HepG2 (cell line): Measurements from ENCODE around the gene COCH. TPM values are rescaled to one million over a fixed set of nuclear protein-coding genes. Genes with fewer than 3 reads are reported as not detected.

Experiments used
- ARNT2 ChIP-seq: sonication (generic); formaldehyde crosslinking; IDR thresholded peaks from 2 replicates; pipeline ENCODE4 v1.8.0; 2022; ENCODE audit warnings: mild to moderate bottlenecking, low read depth, missing genetic modification reagents, moderate library complexity
- ATF3 ChIP-seq: sonication (generic); formaldehyde crosslinking; IDR thresholded peaks from 2 replicates; pipeline ENCODE4 v1.4.0; 2020; ENCODE audit warnings: missing genetic modification reagents
- BRD4 ChIP-seq: sonication (generic); formaldehyde crosslinking; IDR thresholded peaks from 2 replicates; pipeline ENCODE4 v1.4.0; 2020; ENCODE audit warnings: missing genetic modification reagents
- BRF2 ChIP-seq: sonication (generic); formaldehyde crosslinking; IDR thresholded peaks from 2 replicates; pipeline ENCODE4 v1.8.1; 2022; ENCODE audit warnings: mild to moderate bottlenecking, missing genetic modification reagents
- ERF ChIP-seq: IDR thresholded peaks from 2 replicates; pipeline ENCODE4 v1.6.1; 2018; ENCODE audit warnings: missing biosample characterization, missing genetic modification reagents
- HDAC6 ChIP-seq: fragments of 200-600 bp; sonication (generic); IDR thresholded peaks from 2 replicates; pipeline ENCODE4 v1.7.0; 2017; ENCODE audit warnings: mild to moderate bottlenecking, antibody characterized with exemption, low read length, low read depth
- HIC2 ChIP-seq: sonication (generic); formaldehyde crosslinking; IDR thresholded peaks from 2 replicates; pipeline ENCODE4 v1.9.0; 2022; ENCODE audit warnings: low read depth, missing genetic modification reagents
- HNF1B ChIP-seq: sonication (generic); formaldehyde crosslinking; IDR thresholded peaks from 2 replicates; pipeline ENCODE4 v1.5.1; 2020; ENCODE audit warnings: mild to moderate bottlenecking, moderate library complexity, missing genetic modification reagents
- KDM3A ChIP-seq: IDR thresholded peaks from 2 replicates; pipeline ENCODE4 v1.6.1; 2018; ENCODE audit warnings: low read depth, missing compliant biosample characterization
- KLF15 ChIP-seq: sonication (generic); formaldehyde crosslinking; IDR thresholded peaks from 2 replicates; pipeline ENCODE4 v1.8.1; 2023; ENCODE audit warnings: borderline replicate concordance, mild to moderate bottlenecking, inconsistent platforms, missing genetic modification reagents, mixed read lengths
- PCBP2 ChIP-seq: fragments of 200-400 bp; formaldehyde crosslinking; optimal IDR thresholded peaks from 2 replicates; pipeline ENCODE3; 2018; ENCODE audit warnings: low read length, low read depth; ENCODE audit not compliant: poor library complexity, severe bottlenecking
- RXRB ChIP-seq: IDR thresholded peaks from 2 replicates; pipeline ENCODE4 v1.6.1; 2016; ENCODE audit warnings: borderline replicate concordance, missing genetic modification reagents, missing compliant biosample characterization
- ZNF234 ChIP-seq: sonication (generic); formaldehyde crosslinking; conservative IDR thresholded peaks from 2 replicates; pipeline ENCODE4 v1.5.1; 2020; ENCODE audit warnings: mild to moderate bottlenecking, missing genetic modification reagents
- ZNF24 ChIP-seq: fragments of 450-650 bp; IDR thresholded peaks from 2 replicates; pipeline ENCODE4 v1.6.1; 2017; ENCODE audit warnings: antibody characterized with exemption, mild to moderate bottlenecking
- ZNF333 ChIP-seq: sonication (generic); formaldehyde crosslinking; IDR thresholded peaks from 2 replicates; pipeline ENCODE4 v1.4.0; 2020; ENCODE audit warnings: mild to moderate bottlenecking, missing genetic modification reagents, borderline replicate concordance
- ZNF335 ChIP-seq: sonication (generic); formaldehyde crosslinking; IDR thresholded peaks from 2 replicates; pipeline ENCODE4 v1.4.0; 2020; ENCODE audit warnings: missing genetic modification reagents
- ZNF503 ChIP-seq: sonication (generic); formaldehyde crosslinking; IDR thresholded peaks from 2 replicates; pipeline ENCODE4 v1.4.0; 2020; ENCODE audit warnings: missing genetic modification reagents
- ZNF776 ChIP-seq: sonication (generic); formaldehyde crosslinking; IDR thresholded peaks from 2 replicates; pipeline ENCODE4 v1.4.0; 2020; ENCODE audit warnings: mild to moderate bottlenecking, missing genetic modification reagents
- ZNF777 ChIP-seq: sonication (generic); formaldehyde crosslinking; IDR thresholded peaks from 2 replicates; pipeline ENCODE4 v1.4.0; 2020; ENCODE audit warnings: missing genetic modification reagents
- polyA plus RNA-seq, 8 experiments: library from polyadenylated mRNA; depleted of rRNA in 3 of 8; stranded (reverse) in 7 of 8; unstranded in 1 of 8; fragments of >200 nt; fragmentation: Illumina TruSeq in 4 of 8; extraction: Trizol in 4 of 8; gene quantifications; 2 replicates each; pipeline versions ENCODE4 v1.2.1 to v1.2.3, GENCODE V29; 2011 to 2016; ENCODE audit warnings: low read depth in 4 of 8, missing spikeins in 1 of 8, mixed read lengths in 1 of 8; ENCODE audit not compliant: insufficient read depth in 1 of 8
- total RNA-seq, 5 experiments: library from RNA; depleted of rRNA; stranded (reverse); fragments of >200 nt; fragmentation: Illumina TruSeq; extraction: Trizol; gene quantifications; 2 replicates each; pipeline ENCODE4 v1.2.3, GENCODE V29; 2016; ENCODE audit warnings: low read depth in 1 of 5
- TF ChIP-seq, protein P1 (sequence below): sonication (generic); formaldehyde crosslinking; IDR thresholded peaks from 2 replicates; pipeline ENCODE4 v1.4.0; 2020; ENCODE audit warnings: missing genetic modification reagents, mild to moderate bottlenecking, borderline replicate concordance

The COCH gene
- total and polyA plus RNA-seq, 2 of the 13 experiments (the other 11 are each of a cell fraction or from before 2014, with no cell fraction given), result 78.2 to 79.3 TPM

DNA sequence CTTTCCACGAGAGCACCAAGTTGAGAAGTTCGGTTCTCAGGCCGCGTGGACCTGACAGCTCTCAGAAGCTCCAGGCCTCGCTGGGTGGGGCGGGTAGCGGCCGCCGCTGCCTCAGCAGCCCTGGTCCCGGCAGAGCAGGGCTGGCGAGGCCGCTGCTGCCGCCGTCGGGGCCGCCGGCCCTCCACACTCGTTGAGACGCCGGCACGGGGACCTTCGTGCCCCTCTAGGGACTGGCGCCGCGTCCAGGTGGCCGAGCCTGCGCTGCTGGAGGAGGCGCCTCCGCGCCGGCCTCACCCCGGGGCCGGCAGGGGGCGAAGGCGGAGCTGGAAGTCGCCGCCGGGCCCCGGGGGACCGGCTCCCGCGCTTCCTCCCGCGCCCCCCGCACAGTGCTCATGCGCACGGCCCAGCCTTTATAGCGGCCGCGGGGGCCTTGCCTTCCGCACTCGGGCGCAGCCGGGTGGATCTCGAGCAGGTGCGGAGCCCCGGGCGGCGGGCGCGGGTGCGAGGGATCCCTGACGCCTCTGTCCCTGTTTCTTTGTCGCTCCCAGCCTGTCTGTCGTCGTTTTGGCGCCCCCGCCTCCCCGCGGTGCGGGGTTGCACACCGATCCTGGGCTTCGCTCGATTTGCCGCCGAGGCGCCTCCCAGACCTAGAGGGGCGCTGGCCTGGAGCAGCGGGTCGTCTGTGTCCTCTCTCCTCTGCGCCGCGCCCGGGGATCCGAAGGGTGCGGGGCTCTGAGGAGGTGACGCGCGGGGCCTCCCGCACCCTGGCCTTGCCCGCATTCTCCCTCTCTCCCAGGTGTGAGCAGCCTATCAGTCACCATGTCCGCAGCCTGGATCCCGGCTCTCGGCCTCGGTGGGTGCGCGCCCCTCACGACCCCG, at the start of gene COCH (continued):
- TF ChIP-seq ZNF234, result 0 out of 2 replicates have a peak, but pooled peaks have one; percentile 11
- TF ChIP-seq ZNF333 (CRISPR knock-in tag), result peak; percentile 88; the same call in 1 of the 2 replicates
- TF ChIP-seq, protein P1, sequence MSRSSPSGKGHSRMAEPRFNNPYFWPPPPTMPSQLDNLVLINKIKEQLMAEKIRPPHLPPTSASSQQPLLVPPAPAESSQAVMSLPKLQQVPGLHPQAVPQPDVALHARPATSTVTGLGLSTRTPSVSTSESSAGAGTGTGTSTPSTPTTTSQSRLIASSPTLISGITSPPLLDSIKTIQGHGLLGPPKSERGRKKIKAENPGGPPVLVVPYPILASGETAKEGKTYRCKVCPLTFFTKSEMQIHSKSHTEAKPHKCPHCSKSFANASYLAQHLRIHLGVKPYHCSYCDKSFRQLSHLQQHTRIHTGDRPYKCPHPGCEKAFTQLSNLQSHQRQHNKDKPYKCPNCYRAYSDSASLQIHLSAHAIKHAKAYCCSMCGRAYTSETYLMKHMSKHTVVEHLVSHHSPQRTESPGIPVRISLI (CRISPR knock-in tag), result no peak; the same call in 1 of the 2 replicates
- 0 out of 2 replicates have a peak, but pooled peaks have one; percentile 40 for TF ChIP-seq ZNF24
- TF ChIP-seq KDM3A (CRISPR knock-in tag), result peak; percentile 24
- no peak for TF ChIP-seq PCBP2
- TF ChIP-seq RXRB (CRISPR knock-in tag), result no peak
- peak; percentile 99 for TF ChIP-seq BRF2 (CRISPR knock-in tag)
- peak; percentile 68; the same call in 1 of the 2 replicates for TF ChIP-seq HIC2 (CRISPR knock-in tag)
- TF ChIP-seq ATF3 (CRISPR knock-in tag), result 0 out of 2 replicates have a peak, but pooled peaks have one; percentile 35
- TF ChIP-seq BRD4 (CRISPR knock-in tag), result peak; percentile 63; the same call in 1 of the 2 replicates
- TF ChIP-seq HDAC6, result no peak
- TF ChIP-seq ZNF335 (CRISPR knock-in tag), result peak; percentile 58; the same call in 1 of the 2 replicates
- TF ChIP-seq ZNF777 (CRISPR knock-in tag), result peak; percentile 100
- peak; percentile 87 for TF ChIP-seq HNF1B (CRISPR knock-in tag)
- TF ChIP-seq ZNF503 (CRISPR knock-in tag), result peak; percentile 60
- peak; percentile 96 for TF ChIP-seq ZNF776
- TF ChIP-seq ERF, result peak; percentile 64
- TF ChIP-seq ARNT2, result peak; percentile 97
- peak; percentile 82 for TF ChIP-seq KLF15
